GM12878 (cell line): ENCODE measurements around the gene GID8. TPM values are rescaled to one million over a fixed set of nuclear protein-coding genes. Genes with fewer than 3 reads are reported as not detected.

Experiments
- ATAC-seq: fragments of 200-7000 bp; cut with Tn5 transposase; 3 replicates; pipeline ENCODE4 v1.9.1; 2020; ENCODE audit warnings: mild to moderate bottlenecking, moderate library complexity
- BruUV-seq: library from RNA; stranded (reverse); fragments of 400-500 nt; replicated peaks from 2 replicates; lab custom pipeline; 2021; lab: Mats Ljungman, UMichigan
- CTCF ChIA-PET: fragments of 300-600 bp; sonication (Branson Sonifier 250); formaldehyde crosslinking; extraction: SDS; loops from one replicate; lab custom pipeline; 2021; ENCODE audit warnings: inconsistent platforms; lab: Yijun Ruan, JAX
- POLR2A ChIA-PET: fragments of 350-600 bp; formaldehyde crosslinking; extraction: SDS; loops from one replicate; lab custom pipeline; 2021; ENCODE audit warnings: inconsistent platforms; lab: Charles Lee
- RAD21 ChIA-PET: fragments of 300-600 bp; sonication (Branson Sonifier 250); formaldehyde crosslinking; loops from one replicate; lab custom pipeline; 2023; ENCODE audit warnings: antibody characterized with exemption; ENCODE audit not compliant: unreplicated experiment; lab: Charles Lee
- SMC1A ChIA-PET: fragments of 300-600 bp; sonication (Branson Sonifier 250); formaldehyde crosslinking; loops from one replicate; lab custom pipeline; 2023; ENCODE audit not compliant: unreplicated experiment, uncharacterized antibody; lab: Charles Lee
- DNase-seq: peaks from one replicate; pipeline ENCODE4 v3.0.0-alpha.2; 2011; ENCODE audit warnings: low read depth, low spot score
- FAIRE-seq: peaks from 3 replicates; lab custom pipeline; 2011; peaks lifted over from hg19 to GRCh38; lab: Jason Lieb, UNC
- H2AFZ ChIP-seq: 2 replicates; pipeline ENCODE4 v1.6.0; 2011; ENCODE audit warnings: low read depth, low read length, control low read depth; ENCODE audit not compliant: control insufficient read depth
- H3K27ac ChIP-seq: 2 replicates; pipeline ENCODE4 v1.5.1; 2011; ENCODE audit warnings: control low read depth; ENCODE audit not compliant: control insufficient read depth, insufficient read depth
- H3K27me3 ChIP-seq, 2 experiments: replicated peaks in 1 of 2; 2 replicates each; pipeline versions ENCODE4 v1.6.0 to v1.6.1; 2011; ENCODE audit warnings: low read length in 1 of 2; ENCODE audit not compliant: control insufficient read depth in 2 of 2, insufficient read depth in 2 of 2
- H3K36me3 ChIP-seq, 2 experiments: 2 replicates each; pipeline ENCODE4 v1.5.1; 2011; ENCODE audit warnings: low read length in 1 of 2; ENCODE audit not compliant: control insufficient read depth in 2 of 2, insufficient read depth in 2 of 2
- H3K4me1 ChIP-seq: 2 replicates; pipeline ENCODE4 v1.6.1; 2011; ENCODE audit warnings: mild to moderate bottlenecking, low read length, moderate library complexity, mixed read lengths; ENCODE audit not compliant: control insufficient read depth, insufficient read depth
- H3K4me2 ChIP-seq: 2 replicates; pipeline ENCODE4 v1.6.0; 2011; ENCODE audit warnings: control low read depth; ENCODE audit not compliant: control insufficient read depth, insufficient read depth
- H3K4me3 ChIP-seq: fragments of 200-600 bp; sonication (generic); 2 replicates; pipeline ENCODE4 v1.5.1; 2016
- H3K79me2 ChIP-seq: 2 replicates; pipeline ENCODE4 v1.6.0; 2011; ENCODE audit warnings: low read length; ENCODE audit not compliant: control insufficient read depth, insufficient read depth
- H3K9ac ChIP-seq: 2 replicates; pipeline ENCODE4 v1.8.0; 2011; ENCODE audit warnings: low read length, control low read depth, mixed read lengths; ENCODE audit not compliant: control insufficient read depth, insufficient read depth
- H3K9me3 ChIP-seq: replicated peaks from 3 replicates; pipeline ENCODE4 v1.5.1; 2011; ENCODE audit warnings: mild to moderate bottlenecking, low read length; ENCODE audit not compliant: control insufficient read depth, insufficient read depth
- H4K20me1 ChIP-seq: 2 replicates; pipeline ENCODE4 v1.6.0; 2011; ENCODE audit not compliant: control insufficient read depth, insufficient read depth
- EP300 ChIP-seq, 2 experiments: fragments of 150-350 bp in 1 of 2; IDR thresholded peaks; 2 replicates each; pipeline ENCODE4 v1.6.1; 2011 to 2012; ENCODE audit warnings: low read depth in 2 of 2, low read length in 2 of 2, borderline replicate concordance in 1 of 2, improper control_type of control experiment in 1 of 2, inconsistent platforms in 1 of 2; ENCODE audit not compliant: control insufficient read depth in 1 of 2
- ETV6 ChIP-seq, 2 experiments: fragments of 450-650 bp in 1 of 2; IDR thresholded peaks in 1 of 2; conservative IDR thresholded peaks in 1 of 2; 2 replicates each; pipeline ENCODE4 v1.6.1; 2014; ENCODE audit warnings: antibody characterized with exemption in 1 of 2, borderline replicate concordance in 1 of 2, low read depth in 1 of 2, mild to moderate bottlenecking in 1 of 2, moderate library complexity in 1 of 2
- FOXK2 ChIP-seq: fragments of 450-650 bp; IDR thresholded peaks from 2 replicates; pipeline ENCODE4 v1.6.1; 2017; ENCODE audit warnings: mild to moderate bottlenecking, moderate library complexity
- HDAC6 ChIP-seq: fragments of 200-600 bp; sonication (generic); IDR thresholded peaks from one replicate; pipeline ENCODE4 v1.8.0; 2017; ENCODE audit warnings: antibody characterized with exemption; ENCODE audit not compliant: unreplicated experiment
- HSF1 ChIP-seq: fragments of 150-350 bp; IDR thresholded peaks from 2 replicates; pipeline ENCODE4 v1.6.1; 2014; ENCODE audit warnings: mild to moderate bottlenecking, low read depth, low read length
- NKRF ChIP-seq: fragments of 450-650 bp; conservative IDR thresholded peaks from 2 replicates; pipeline ENCODE4 v1.6.1; 2017; ENCODE audit warnings: mild to moderate bottlenecking, moderate library complexity
- PML ChIP-seq: IDR thresholded peaks from 2 replicates; pipeline ENCODE4 v1.6.1; 2012; ENCODE audit warnings: low read length, inconsistent platforms
- POU2F2 ChIP-seq: IDR thresholded peaks from 3 replicates; pipeline ENCODE4 v1.6.1; 2011; ENCODE audit warnings: low read depth, mild to moderate bottlenecking, low read length, borderline replicate concordance
- RAD51 ChIP-seq: fragments of 450-650 bp; IDR thresholded peaks from 2 replicates; pipeline ENCODE4 v1.6.1; 2016; ENCODE audit warnings: moderate library complexity, mild to moderate bottlenecking, inconsistent platforms
- RB1 ChIP-seq: fragments of 450-650 bp; formaldehyde crosslinking; IDR thresholded peaks from 2 replicates; pipeline ENCODE4 v1.6.1; 2017; ENCODE audit warnings: mild to moderate bottlenecking, borderline replicate concordance
- SIX5 ChIP-seq: IDR thresholded peaks from 2 replicates; pipeline ENCODE4 v1.6.1; 2011; ENCODE audit warnings: mild to moderate bottlenecking, low read depth, low read length, moderate library complexity; ENCODE audit not compliant: severe bottlenecking
- SMC3 ChIP-seq: IDR thresholded peaks from 2 replicates; pipeline ENCODE4 v1.6.1; 2011; ENCODE audit warnings: low read length, improper control_type of control experiment, borderline replicate concordance
- WRNIP1 ChIP-seq: IDR thresholded peaks from 2 replicates; pipeline ENCODE4 v1.6.1; 2011; ENCODE audit warnings: low read depth, low read length, improper control_type of control experiment, borderline replicate concordance
- ZBTB40 ChIP-seq: fragments of 450-650 bp; IDR thresholded peaks from 2 replicates; pipeline ENCODE4 v1.6.1; 2016; ENCODE audit warnings: mild to moderate bottlenecking, moderate library complexity, borderline replicate concordance
- ZNF384 ChIP-seq: IDR thresholded peaks from 2 replicates; pipeline ENCODE4 v1.6.1; 2012; ENCODE audit warnings: low read depth, mild to moderate bottlenecking, low read length, improper control_type of control experiment, borderline replicate concordance
- WGBS: methylation state at CpG from one replicate; pipeline ENCODE4 v1.1.6; 2016; ENCODE audit warnings: low lambda C conversion rate; ENCODE audit not compliant: insufficient replicate concordance, insufficient coverage; ENCODE audit errors: missing lambda C conversion rate; 5-methylcytosine and 5-hydroxymethylcytosine counted together
- in situ Hi-C: fragments of 300-500 bp; cut with MboI; formaldehyde crosslinking; loops from 9 replicates; pipeline ENCODE4 v1.14.3; 2018; ENCODE audit warnings: mixed read lengths
- intact Hi-C: fragments of 100-400 bp; cut with micrococcal nuclease; formaldehyde crosslinking; loops from one replicate; pipeline ENCODE4 v1.14.2; 2022; ENCODE audit not compliant: unreplicated experiment
- polyA plus RNA-seq, 11 experiments: library from polyadenylated mRNA; depleted of rRNA in 4 of 11; unstranded in 6 of 11; stranded (reverse) in 5 of 11; fragments of >200 nt; fragmentation: Nextera tagmentation in 4 of 11; fragmentation: Illumina TruSeq in 1 of 11; extraction: Ambion mirVana in 4 of 11; extraction: Trizol in 1 of 11; gene quantifications; 1 replicate in 1 of 11; 2 replicates in 10 of 11; pipeline versions ENCODE4 v1.2.1 to v1.2.3, GENCODE V29; 2011 to 2016; ENCODE audit warnings: inconsistent platforms in 2 of 11, missing spikeins in 2 of 11, low read depth in 1 of 11
- total RNA-seq, 4 experiments: library from RNA; depleted of rRNA in 3 of 4; stranded (reverse); fragments of >200 nt in 3 of 4; fragmentation: Illumina TruSeq in 1 of 4; extraction: Trizol in 1 of 4; gene quantifications; 2 replicates each; pipeline versions ENCODE4 v1.2.1 to v1.2.3, GENCODE V29; 2013 to 2021

Gene GID8
- total and polyA plus RNA-seq, 10 of the 15 experiments (the other 5 are each of a cell fraction or from before 2014, with no cell fraction given), result 12.0 to 33.8 (median 22.2) TPM

GRCh38 chr20:62891111-62891510 is 46.8 kb upstream of the GID8 start:
- TF ChIP-seq POU2F2 (no peak), ZBTB40 (no peak), HSF1 (no peak), ETV6 (conservative IDR thresholded peaks at IDR 0.05 in 1 of 2, IDR thresholded peaks at IDR 0.05 in 1 of 2; ENCODE audit: borderline replicate concordance in 1 of 2, low read depth in 1 of 2) (no peak), ZNF384 (no peak), RB1 (no peak), SIX5 (no peak), SMC3 (no peak), WRNIP1 (no peak), NKRF (no peak), HDAC6 (no peak), EP300 (IDR thresholded peaks at IDR 0.05; ENCODE audit: borderline replicate concordance in 1 of 2, control insufficient read depth in 1 of 2, low read depth in 2 of 2, low read length in 2 of 2) (no peak), PML (no peak), FOXK2 (no peak), RAD51 (no peak)
- ChIA-PET RAD21 (no interaction called here), POLR2A (interaction anchor here (0.6 kb wide), 1 partner anchor 44 kb away, joined by 4 read pairs; no protein-coding TSS in a partner anchor), SMC1A (no interaction called here), CTCF (no interaction called here)
- in situ Hi-C loops, result no loop called here
- Histone ChIP-seq H3K27me3 (no peaks in the 10 kb centered on the region), H3K27ac (no peak overlapping the region), H4K20me1 (no peaks in the 10 kb centered on the region), H3K9ac (no peak overlapping the region), H2AFZ (no peak overlapping the region), H3K4me1 (no peaks in the 10 kb centered on the region), H3K79me2 (no peaks in the 10 kb centered on the region), H3K4me2 (no peak overlapping the region), H3K4me3 (no peak overlapping the region), H3K36me3 (peaks cover 30 to 35% of the 10 kb centered on the region in 2 experiments), H3K9me3 (no peaks in the 10 kb centered on the region)
- no peak for FAIRE-seq
- no peak for DNase-seq
- intact Hi-C loops, result no loop called here
- no TSS peak for BruUV-seq
- ATAC-seq, result no peak
- 83% methylated on average over 15 of the region's 15 CpGs for whole genome bisulfite sequencing
